SU-DHL-6 (cell line): ENCODE measurements around the gene MINDY1.

Experiments used
- H2AFZ ChIP-seq: fragments of 200-600 bp; sonication (generic); 2 replicates; pipeline ENCODE4 v1.6.1; 2014; ENCODE audit warnings: low read depth, mild to moderate bottlenecking, moderate library complexity, mixed read lengths, antibody characterized with exemption, low read length; ENCODE audit not compliant: severe bottlenecking
- H3F3A ChIP-seq: fragments of 200-600 bp; shearing (Covaris generic); 2 replicates; pipeline ENCODE4 v1.6.0; 2016; ENCODE audit warnings: antibody characterized with exemption, mild to moderate bottlenecking; ENCODE audit not compliant: insufficient read depth
- H3K27ac ChIP-seq: fragments of 200-600 bp; sonication (generic); 2 replicates; pipeline ENCODE4 v1.5.1; 2016; ENCODE audit warnings: low read depth, mild to moderate bottlenecking, low read length, moderate library complexity, mixed read lengths
- H3K27me3 ChIP-seq: fragments of 200-600 bp; sonication (generic), shearing (Covaris generic); 2 replicates; pipeline ENCODE4 v1.6.0; 2014; ENCODE audit warnings: mild to moderate bottlenecking, low read length
- H3K36me3 ChIP-seq: fragments of 200-600 bp; sonication (generic); 2 replicates; pipeline ENCODE4 v1.6.1; 2014; ENCODE audit warnings: mild to moderate bottlenecking, low read length, mixed read lengths
- H3K4me2 ChIP-seq: fragments of 300-600, 200-600 bp; shearing (Covaris generic), sonication (generic); 2 replicates; pipeline ENCODE4 v1.6.0; 2014; ENCODE audit warnings: low read length, low read depth, mild to moderate bottlenecking; ENCODE audit not compliant: poor library complexity, severe bottlenecking
- H3K4me3 ChIP-seq: fragments of 200-600 bp; sonication (generic); 2 replicates; pipeline ENCODE4 v1.5.1; 2014; ENCODE audit warnings: antibody characterized with exemption, low read length, mild to moderate bottlenecking, mixed read lengths; ENCODE audit not compliant: insufficient read depth, poor library complexity, severe bottlenecking
- H3K79me2 ChIP-seq: fragments of 200-600 bp; sonication (generic); 2 replicates; pipeline ENCODE4 v1.6.1; 2014; ENCODE audit warnings: mild to moderate bottlenecking, low read length, moderate library complexity; ENCODE audit not compliant: insufficient read depth
- H3K9ac ChIP-seq: fragments of 200-600 bp; sonication (generic); 2 replicates; pipeline ENCODE4 v1.7.0; 2014; ENCODE audit warnings: mild to moderate bottlenecking, low read length
- H3K9me2 ChIP-seq: fragments of 200-600 bp; sonication (generic); replicated peaks from 2 replicates; pipeline ENCODE4 v1.6.1; 2014; ENCODE audit warnings: low read length; ENCODE audit not compliant: insufficient read depth
- H3K9me3 ChIP-seq: fragments of 200-600 bp; sonication (generic); 2 replicates; pipeline ENCODE4 v1.6.1; 2014; ENCODE audit warnings: low read length, mixed read lengths; ENCODE audit not compliant: insufficient read depth
- H4K20me1 ChIP-seq: fragments of 200-600 bp; sonication (generic); 2 replicates; pipeline ENCODE4 v1.6.1; 2014; ENCODE audit warnings: low read depth, mild to moderate bottlenecking, antibody characterized with exemption, low read length, moderate library complexity, mixed read lengths
- CTCF ChIP-seq: fragments of 200-600 bp; sonication (generic); IDR thresholded peaks from one replicate; pipeline ENCODE4 v1.5.1; 2017; ENCODE audit warnings: antibody characterized with exemption, mild to moderate bottlenecking, low read length, moderate library complexity; ENCODE audit not compliant: insufficient read depth, poor library complexity, severe bottlenecking
- EZH2phosphoT487 ChIP-seq: fragments of 200-600 bp; sonication (generic), shearing (Covaris generic); conservative IDR thresholded peaks from 2 replicates; pipeline ENCODE4 v1.6.1; 2018; ENCODE audit warnings: mild to moderate bottlenecking, antibody characterized with exemption, low read length, moderate library complexity, mixed read lengths

The MINDY1 gene

GRCh38 chr1:150999051-150999674 lies 7.5 kb downstream of the MINDY1 start:
- no peaks in the 10 kb centered on the region for H4K20me1 ChIP-seq
- H3K9me3 ChIP-seq: no peaks in the 10 kb centered on the region
- no peak overlapping the region for H3K9ac ChIP-seq
- H3K9me2 ChIP-seq: no peaks in the 10 kb centered on the region
- no peaks in the 10 kb centered on the region for H3F3A ChIP-seq
- H3K27me3 ChIP-seq: no peaks in the 10 kb centered on the region
- no peak overlapping the region for H3K27ac ChIP-seq
- H2AFZ ChIP-seq: no peak overlapping the region
- no peaks in the 10 kb centered on the region for H3K36me3 ChIP-seq
- TF ChIP-seq EZH2phosphoT487 (no peak), CTCF (no peak)
- H3K79me2 ChIP-seq: no peaks in the 10 kb centered on the region
- H3K4me2 ChIP-seq: no peak overlapping the region
- no peak overlapping the region for H3K4me3 ChIP-seq

- no peaks in the 10 kb centered on the region for H3K79me2 ChIP-seq
- no peak for TF ChIP-seq CTCF
- no peak overlapping the region for H3K27ac ChIP-seq
- H3K9me3 ChIP-seq: no peaks in the 10 kb centered on the region
- H2AFZ ChIP-seq: no peak overlapping the region
- no peaks in the 10 kb centered on the region for H3K36me3 ChIP-seq
- no peaks in the 10 kb centered on the region for H3K27me3 ChIP-seq
- no peaks in the 10 kb centered on the region for H3F3A ChIP-seq
- H3K4me2 ChIP-seq: no peak overlapping the region
- no peak overlapping the region for H3K9ac ChIP-seq
- H3K4me3 ChIP-seq: no peak overlapping the region
- no peaks in the 10 kb centered on the region for H3K9me2 ChIP-seq
- no peaks in the 10 kb centered on the region for H4K20me1 ChIP-seq
These were observed 8.8 kb downstream of the MINDY1 start for GRCh38 chr1:150997949-150998348.

GRCh38 chr1:150997126-150997872 lies 9.4 kb downstream of the MINDY1 start:
- Histone ChIP-seq H3K27ac (no peak overlapping the region), H3K9ac (no peak overlapping the region), H3K4me3 (no peak overlapping the region), H3F3A (no peaks in the 10 kb centered on the region), H4K20me1 (no peaks in the 10 kb centered on the region), H3K79me2 (no peaks in the 10 kb centered on the region), H3K4me2 (no peak overlapping the region), H2AFZ (no peak overlapping the region), H3K9me3 (no peaks in the 10 kb centered on the region), H3K9me2 (no peaks in the 10 kb centered on the region), H3K27me3 (no peaks in the 10 kb centered on the region), H3K36me3 (no peaks in the 10 kb centered on the region)
- TF ChIP-seq CTCF (no peak), EZH2phosphoT487 (no peak)
